GM18909 (cell line): ENCODE results near the gene RNU1-4.
"Not testable (repeated sequence)": the region's sequence is repeated elsewhere in the genome, so short reads cannot be mapped to it uniquely, and the experiment has no call there.

Source experiments
- ATAC-seq: cut with Tn5 transposase; IDR thresholded peaks from one replicate; pipeline ENCODE4 v1.9.1; 2021; ENCODE audit warnings: mild to moderate bottlenecking; ENCODE audit not compliant: unreplicated experiment, poor library complexity

Gene RNU1-4

GRCh38 chr1:16740047-16740964 is at the start of gene RNU1-4:
Gene RNU1-4 (plus strand): TSS chr1:16740516.
- peak; percentile 98 for ATAC-seq

DNA sequence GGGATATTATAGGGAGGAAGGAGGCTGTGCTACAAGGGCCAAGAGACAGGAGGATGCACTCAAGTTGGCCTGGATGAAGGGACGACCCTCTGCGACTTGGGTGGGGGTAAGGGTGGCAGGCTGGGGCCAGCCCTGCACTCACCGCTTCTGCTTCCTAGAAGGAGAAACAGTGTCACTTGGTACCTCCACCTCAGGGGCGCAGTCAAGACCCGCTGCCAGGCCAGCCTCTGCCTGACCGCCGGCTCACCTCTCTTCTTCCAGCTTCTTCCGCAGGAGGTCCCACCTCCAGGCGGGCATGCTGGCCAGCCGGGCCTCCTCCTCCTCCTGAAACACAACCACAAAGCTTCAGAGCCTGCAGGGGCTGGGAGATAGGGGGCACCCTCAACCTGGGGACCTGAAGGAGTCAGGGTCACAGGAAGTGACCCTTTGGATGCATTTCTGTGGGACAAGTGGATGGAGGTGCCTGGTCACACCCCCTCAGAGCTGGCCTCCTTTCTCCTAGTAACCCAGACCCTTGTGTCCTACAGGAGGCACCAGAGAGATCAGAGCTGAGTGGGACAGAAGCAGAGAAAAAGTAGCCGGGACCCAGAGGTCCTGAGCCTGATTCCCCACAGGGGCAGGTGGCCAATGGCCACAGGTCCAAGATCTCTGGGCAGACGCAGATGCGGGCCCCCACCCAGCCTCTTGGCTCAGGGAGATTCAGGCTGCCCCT is 49.2 kb upstream of the RNU1-4 start:
- not testable (repeated sequence) for ATAC-seq

DNA sequence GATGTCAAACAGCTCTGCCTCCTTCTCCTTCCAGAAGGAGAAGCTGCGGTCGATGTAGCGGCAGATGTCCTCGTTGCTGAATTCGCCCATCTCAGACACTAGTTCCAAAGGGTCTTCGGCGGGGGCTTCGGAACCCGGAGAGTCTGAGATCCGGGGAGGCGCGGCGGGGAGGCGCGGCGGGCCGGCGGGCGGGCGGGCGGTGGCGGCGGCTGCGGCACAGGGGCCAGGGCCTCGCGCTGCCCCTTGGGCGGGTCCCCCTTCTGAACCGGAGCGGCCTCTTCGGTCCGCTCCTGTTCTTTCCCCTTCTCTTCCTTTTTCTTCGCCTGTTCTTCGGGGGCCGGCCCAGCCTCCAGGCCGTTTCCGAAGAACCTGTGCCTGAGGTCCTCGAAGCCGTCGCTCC is 48.0 kb upstream of the RNU1-4 start:
- not testable (repeated sequence) for ATAC-seq

DNA sequence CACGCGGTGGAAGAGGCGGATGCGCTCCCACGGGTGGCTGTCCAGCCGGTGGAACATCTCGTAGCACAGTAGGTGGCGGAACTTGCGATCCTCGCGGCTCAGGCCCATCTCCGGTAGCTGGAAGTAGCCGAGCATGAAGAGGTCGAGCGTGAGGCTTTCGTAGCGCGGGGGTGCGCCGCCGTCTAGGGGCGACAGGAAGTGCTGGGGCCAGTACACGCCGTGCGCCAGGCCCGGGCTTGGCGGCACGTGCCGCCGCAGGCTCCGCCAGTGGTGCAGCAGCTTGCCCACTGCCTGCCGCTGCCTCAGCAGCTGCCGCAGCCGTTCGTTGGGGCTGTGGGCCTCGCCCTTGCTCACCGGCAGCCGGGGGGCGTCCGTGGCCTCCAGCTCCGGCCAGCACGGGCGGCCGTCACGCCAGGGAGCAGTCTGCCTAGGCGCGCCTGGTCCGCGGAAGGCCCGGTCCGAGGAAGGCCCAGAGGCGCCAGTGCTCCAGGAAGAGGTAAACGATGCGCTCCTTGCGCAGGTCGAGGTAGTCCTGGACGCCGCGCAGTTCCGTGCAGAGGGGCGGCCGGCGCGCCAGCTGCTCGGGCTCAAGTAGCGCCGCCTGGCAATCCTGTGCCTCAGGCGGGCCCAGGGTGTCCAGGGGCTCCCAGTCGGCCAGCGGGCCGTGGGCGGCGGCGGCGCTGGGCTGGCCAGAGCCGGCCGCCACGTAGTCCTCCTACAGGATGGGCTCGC is 47.4 kb upstream of the RNU1-4 start:
- ATAC-seq, result not testable (repeated sequence)

DNA sequence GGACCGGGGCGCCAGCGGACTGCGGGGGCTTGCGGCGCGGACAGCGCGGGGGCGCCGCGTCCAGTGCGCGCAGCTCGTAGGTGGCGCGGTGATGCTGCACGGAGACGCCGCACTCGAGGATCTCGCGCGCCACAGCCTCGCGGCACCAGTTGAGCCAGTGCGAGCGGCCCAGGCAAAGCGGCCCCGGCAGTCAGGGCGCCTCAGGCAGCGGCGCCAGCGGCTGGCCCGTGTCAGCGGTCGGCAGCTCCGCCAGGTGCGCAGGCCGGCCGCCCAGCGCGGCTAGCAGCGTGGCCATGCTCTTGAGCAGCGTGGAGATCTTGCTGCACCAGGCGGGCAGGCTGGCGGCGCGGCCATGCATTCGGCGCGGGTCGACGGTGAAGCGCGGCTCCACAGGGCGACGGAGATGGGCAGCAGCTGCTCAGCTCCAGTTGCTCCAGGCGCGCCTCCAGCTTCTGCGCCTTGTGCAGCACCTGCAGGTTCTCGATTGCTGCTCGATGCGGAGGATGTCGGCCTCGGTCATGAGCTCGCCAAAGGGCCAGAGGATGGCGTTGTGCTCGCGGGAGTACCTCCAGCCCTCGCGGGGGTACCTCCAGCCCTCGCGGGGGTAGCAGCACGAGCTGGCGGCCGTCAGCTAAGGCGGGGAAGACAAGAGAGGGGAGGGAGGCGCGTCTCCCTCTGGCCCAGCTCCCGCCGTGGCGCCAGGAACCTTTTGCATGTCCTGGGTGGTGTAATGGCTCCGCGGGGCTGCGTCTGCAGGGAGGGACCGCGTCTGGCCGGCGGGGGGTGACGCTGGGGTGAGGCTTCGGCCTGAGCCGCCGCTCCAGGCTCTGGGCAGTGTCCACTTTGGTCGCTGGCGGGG is 46.6 kb upstream of the RNU1-4 start:
- not testable (repeated sequence) for ATAC-seq

DNA sequence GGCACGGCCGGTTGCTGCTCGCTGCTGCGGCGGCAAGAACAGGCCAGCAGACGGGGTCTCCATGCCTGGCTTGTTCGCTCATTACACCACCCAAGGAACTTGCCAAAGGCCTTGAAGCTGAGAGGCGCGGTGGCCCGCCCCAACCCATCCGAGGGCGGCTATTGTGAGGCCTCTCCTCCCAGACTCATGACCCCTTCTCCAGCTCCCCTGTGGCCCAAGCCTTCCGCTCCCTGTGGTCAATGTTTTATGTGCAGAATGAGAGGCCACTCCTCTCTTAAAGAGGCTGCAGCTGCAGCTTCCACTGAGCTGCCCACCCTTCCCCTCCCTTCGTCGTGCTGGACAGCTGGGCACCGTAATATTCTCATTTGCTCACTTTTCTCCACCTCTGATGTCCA is 46.0 kb upstream of the RNU1-4 start:
- ATAC-seq, result not testable (repeated sequence)

DNA sequence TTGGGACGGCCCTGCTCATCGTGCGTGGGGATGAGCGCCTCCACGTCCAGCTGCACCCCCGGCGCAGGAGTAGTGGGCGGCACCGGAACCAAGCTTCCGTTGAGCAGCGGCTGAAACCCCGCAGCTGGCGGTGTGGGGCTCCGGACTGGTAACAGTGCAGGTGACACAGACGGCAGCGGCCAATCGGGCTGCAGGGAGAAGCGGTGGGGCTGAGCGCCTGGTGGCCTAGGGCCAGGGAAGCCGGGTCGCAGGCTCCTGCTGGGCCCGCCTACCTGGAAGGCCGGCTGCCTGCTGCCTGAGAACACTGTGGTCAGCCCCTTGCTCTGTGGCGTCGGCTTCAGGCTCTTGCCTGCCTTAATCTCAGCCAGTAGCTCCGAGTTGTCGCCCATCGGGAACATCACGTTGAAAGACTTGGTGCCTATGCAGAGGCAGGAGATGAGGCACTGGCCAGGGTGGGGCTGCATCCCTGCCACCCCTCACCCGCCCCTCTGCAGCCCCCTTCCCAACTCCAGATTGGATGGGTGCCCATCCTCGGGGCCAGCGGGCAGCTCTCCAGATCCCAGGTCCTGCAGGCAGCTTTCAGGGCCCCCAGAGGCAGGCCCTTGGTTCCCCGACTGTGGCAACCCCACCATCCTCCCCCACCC is 43.7 kb upstream of the RNU1-4 start:
- ATAC-seq, result not testable (repeated sequence)

DNA sequence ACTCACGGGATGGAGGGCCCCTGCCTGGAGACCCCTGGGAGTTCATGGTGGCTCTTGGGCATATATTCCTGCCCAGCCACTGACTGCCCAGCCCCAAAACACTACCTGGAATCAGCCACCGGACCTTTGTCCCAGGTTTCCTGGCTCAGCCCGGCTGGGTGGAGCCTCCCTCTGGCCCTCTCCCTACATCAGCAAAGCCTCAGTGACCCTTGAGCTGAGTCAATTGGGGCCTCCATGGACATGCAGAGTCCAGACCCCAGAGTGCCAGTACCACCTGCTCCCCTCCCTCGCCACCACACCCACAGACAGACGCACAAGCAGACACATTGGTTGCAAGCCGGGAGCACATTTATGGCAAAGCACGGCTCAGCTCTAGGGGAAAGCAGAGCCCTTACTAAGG is 43.2 kb upstream of the RNU1-4 start:
- not testable (repeated sequence) for ATAC-seq

DNA sequence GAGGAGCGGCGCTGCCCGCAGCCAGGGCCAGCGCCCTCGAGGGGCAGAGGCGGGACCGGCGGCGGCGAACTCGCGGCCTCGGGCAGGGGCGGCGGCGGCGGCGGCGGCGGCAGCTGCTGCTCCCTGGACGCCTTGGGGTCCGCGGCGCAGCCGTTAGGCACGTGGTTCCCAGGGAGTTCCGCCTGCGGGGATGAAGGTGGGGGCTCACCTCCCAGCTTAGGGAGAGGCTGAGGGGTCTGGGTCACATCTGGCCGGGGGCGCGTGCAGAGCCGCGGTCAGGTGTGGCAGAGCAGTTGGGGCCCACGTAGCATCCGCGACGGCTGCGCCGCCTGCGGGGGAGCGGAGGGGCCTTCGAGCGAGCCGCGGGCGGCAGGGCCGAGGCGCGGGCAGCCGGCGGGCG is 40.9 kb upstream of the RNU1-4 start:
- not testable (repeated sequence) for ATAC-seq

DNA sequence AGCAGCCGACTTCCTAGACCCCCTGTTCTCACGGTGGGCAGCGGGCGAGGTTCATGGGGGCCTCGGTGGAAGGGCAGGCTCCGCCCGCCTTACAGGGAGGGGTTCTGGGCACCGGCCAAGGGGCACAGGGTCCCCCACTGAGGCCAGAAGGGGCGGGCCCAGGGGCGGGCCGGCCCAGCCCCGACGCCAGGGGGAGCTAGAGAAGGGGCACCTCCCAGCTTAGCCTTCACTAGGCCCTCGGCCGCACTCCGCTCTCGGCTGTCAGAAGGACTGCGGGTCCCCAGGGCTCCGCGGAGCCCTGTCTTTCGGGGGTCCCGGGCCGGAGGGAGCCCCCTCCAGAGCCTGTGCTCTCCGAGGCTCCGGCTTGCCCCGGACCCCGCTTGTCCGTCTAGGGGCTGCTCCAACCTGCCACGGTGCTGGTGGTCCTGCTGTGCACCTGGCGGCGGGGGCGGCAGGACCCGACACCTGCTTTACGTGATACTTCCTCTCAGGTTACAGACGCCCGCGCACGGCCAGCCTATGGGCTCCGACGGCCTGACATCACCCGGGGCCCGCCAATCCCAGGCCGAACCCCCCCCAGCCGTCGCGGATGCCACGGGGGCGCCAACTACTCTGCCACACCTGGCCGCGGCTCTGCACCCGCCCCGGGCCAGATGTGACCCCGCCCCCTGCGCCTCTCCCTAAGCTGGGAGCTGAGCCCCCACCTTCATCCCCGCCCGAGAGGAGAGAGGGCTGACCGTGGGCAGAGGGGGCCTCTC is 40.0 kb upstream of the RNU1-4 start:
- ATAC-seq, result not testable (repeated sequence)

- ATAC-seq, result not testable (repeated sequence)
Observed at GRCh38 chr1:16701189-16701588, 39.1 kb upstream of the RNU1-4 start.

DNA sequence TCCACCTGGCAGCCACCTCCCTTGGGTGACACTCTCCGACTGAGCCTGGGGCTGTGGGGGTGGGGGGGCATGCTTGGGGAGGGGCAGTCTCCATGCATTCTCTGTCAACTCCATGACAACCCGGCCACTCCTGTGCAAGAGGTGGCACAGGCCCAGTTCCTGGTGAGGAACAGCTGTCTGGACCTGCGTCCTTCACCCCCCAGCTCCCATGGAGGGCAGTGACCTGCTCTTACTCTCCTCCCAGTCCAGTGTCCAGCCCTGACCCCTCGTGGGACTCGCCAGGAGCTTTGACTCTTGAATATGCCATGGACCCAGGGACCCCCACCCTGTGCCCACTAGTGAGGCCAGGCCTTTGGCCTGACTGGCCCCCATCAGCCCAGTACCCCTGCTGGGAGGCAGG is 38.0 kb upstream of the RNU1-4 start:
- not testable (repeated sequence) for ATAC-seq

DNA sequence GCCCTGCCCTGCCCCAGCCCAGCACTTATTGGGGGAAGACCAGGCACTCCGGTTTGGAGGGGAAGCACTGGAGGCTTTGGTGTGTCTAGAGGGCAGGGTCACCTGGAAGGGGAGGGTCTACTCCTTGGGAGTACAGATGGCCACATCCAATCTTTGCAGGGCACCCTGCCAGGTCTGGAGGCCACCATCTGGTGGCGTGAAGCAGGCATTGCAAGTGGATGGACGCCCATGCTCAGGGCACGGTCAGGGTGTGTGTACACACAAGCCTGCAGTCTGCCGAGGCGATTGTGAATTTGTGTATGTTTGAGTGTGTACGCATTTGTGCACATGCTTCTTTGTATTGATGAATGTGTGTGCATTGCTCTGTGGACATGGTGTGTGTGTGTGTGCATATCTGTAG is 37.2 kb upstream of the RNU1-4 start:
- ATAC-seq, result not testable (repeated sequence)

- ATAC-seq, result not testable (repeated sequence)
Observed at GRCh38 chr1:16703602-16704001, 36.7 kb upstream of the RNU1-4 start.

DNA sequence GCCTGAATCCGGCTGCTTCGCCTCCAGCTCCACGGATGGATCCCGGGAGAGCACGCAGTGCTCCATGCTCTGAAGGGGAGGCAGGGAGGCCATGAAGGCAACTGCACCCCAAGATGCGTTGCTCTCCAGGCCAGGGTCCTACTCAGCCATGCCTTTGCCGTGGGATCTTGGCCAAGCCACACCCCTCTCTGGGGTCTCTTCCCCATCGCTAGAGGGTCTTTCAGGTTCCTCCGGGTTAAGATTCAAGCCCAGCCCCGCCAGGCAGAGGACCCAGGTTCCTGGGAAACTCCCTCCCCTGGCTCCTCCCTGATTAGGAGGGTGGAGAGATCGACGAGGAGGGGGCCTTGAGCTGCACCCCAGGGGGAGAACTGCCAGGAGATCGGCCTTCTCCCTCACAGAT is 36.2 kb upstream of the RNU1-4 start:
- ATAC-seq, result not testable (repeated sequence)

DNA sequence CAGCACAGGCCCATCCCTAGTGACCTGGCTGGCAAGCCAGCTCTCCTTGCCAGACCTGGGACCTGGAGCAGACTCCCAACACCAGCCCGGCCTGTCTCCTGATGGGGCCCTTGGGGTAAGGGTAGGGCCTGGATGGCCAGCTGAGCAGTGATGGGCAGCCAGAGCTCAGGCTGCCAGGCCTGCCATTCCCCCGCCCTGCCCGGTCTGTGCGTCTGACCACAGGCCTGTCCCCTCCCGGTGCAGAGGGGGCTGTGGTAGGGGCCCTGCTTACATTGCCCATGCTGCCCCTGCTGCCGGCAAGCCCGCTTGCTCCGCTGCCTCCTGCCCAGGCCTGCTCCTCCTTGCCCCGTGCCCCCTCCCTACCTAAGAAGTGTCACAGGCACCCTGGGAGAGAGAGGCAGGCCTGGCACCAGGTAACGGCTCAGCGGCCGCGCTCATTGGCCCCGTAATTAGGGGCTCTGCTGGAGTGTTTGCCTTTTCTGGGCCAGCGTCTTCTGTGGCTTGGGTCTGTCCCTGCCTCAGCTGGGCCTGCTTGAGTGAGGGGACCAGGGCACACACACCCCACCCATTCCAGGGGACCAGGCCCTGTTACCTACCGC is 35.7 kb upstream of the RNU1-4 start:
- not testable (repeated sequence) for ATAC-seq

DNA sequence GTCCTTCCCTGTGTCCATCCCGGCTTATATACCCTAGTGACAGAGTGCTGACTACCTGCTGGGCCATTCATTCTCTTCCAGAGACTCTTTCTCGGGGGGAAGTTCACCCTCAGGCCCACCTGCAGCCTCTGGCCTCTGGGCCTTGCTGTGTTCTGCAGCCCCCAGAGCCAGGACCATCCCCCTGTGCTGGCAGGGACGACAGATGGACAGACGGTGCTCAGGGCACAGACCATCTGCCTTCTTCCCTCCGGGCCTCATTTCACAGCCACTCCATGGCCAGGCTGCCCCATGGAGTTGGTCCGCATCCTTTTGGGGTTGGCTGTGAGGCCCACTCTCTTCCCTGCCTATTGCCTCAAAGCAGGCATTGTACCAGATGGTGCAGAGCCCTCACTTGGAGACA is 34.0 kb upstream of the RNU1-4 start:
- ATAC-seq, result not testable (repeated sequence)
